ENCODE measurements around the gene ANAPC7. TPM values are rescaled to one million over a fixed set of nuclear protein-coding genes. Genes with fewer than 3 reads are reported as not detected.

Gene ANAPC7
- total RNA-seq, 1 donor from 2014 or later, result 91.8 TPM

DNA sequence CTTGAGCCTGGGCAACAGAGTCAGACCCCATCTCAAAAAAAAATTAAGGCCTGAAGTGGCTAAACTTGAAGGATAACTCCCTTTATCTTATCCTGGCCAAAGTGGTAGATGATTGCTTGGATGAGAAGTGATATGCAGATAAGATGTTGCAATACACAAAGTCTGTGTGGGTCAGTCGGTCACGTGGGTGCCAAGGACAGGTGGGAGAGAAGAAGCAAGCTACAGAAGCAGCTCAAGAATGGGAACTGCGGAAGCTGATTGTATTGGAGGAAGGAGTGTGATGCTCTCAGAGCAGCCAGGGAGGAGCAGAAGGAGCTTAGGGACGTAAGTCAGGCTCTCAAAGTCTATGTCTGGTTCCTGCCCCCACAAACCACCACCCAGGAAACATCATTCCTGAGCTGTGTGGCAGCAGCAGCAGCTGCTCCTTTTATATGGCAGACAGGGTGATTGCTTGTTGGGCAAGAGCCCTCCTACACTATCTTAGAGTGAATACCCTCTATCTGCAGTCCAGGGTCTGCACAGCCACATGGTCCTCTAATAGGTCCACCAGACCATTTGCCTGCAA is 67.9 kb downstream of the ANAPC7 start:
- no peak overlapping the region for H3K27ac Mint-ChIP-seq

DNA sequence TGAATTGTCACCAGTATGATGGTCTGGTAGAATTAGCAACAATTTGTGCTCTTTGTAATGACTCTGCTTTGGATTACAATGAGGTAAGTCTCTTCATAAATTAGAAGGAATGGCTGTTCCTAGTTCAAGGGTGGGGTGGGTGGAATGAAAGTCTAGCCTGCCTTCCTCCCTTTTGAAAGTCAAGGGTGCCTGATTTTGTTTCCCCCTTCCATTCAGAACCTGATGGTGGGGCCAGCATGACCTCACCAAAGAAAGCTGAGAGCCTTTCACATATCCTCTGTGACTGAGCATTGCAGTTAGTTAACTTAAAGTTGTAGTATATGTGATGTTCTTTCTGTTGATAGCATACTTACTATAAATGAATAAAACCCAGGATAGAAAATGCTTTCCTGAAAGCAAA is 70.3 kb downstream of the ANAPC7 start:
- Mint-ChIP-seq H3K9me3 (ENCODE audit: low read depth) (no peaks in the 10 kb centered on the region), H3K27ac (no peak overlapping the region), H3K27me3 (no peaks in the 10 kb centered on the region), H3K4me1 (ENCODE audit: low read depth) (peaks cover 1% of the 10 kb centered on the region), H3K36me3 (ENCODE audit: insufficient read depth) (peaks cover 25% of the 10 kb centered on the region), H3K4me3 (ENCODE audit: low read depth) (no peak overlapping the region)
- no peak for DNase-seq (ENCODE audit: low spot score, unreplicated experiment)
- TF ChIP-seq, protein P1, sequence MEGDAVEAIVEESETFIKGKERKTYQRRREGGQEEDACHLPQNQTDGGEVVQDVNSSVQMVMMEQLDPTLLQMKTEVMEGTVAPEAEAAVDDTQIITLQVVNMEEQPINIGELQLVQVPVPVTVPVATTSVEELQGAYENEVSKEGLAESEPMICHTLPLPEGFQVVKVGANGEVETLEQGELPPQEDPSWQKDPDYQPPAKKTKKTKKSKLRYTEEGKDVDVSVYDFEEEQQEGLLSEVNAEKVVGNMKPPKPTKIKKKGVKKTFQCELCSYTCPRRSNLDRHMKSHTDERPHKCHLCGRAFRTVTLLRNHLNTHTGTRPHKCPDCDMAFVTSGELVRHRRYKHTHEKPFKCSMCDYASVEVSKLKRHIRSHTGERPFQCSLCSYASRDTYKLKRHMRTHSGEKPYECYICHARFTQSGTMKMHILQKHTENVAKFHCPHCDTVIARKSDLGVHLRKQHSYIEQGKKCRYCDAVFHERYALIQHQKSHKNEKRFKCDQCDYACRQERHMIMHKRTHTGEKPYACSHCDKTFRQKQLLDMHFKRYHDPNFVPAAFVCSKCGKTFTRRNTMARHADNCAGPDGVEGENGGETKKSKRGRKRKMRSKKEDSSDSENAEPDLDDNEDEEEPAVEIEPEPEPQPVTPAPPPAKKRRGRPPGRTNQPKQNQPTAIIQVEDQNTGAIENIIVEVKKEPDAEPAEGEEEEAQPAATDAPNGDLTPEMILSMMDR (IDR thresholded peaks at IDR 0.05; ENCODE audit: unreplicated experiment), result no peak

More for the DNA sequence above, 67.9 kb downstream of the ANAPC7 start:
- Mint-ChIP-seq H3K4me3 (ENCODE audit: low read depth) (no peak overlapping the region), H3K36me3 (ENCODE audit: insufficient read depth) (peaks cover 36% of the 10 kb centered on the region), H3K27me3 (no peaks in the 10 kb centered on the region), H3K4me1 (ENCODE audit: low read depth) (peaks cover 10% of the 10 kb centered on the region), H3K9me3 (ENCODE audit: low read depth) (no peaks in the 10 kb centered on the region)
- no peak for DNase-seq (ENCODE audit: low spot score, unreplicated experiment)
- TF ChIP-seq, protein P1 (IDR thresholded peaks at IDR 0.05; ENCODE audit: unreplicated experiment), result no peak

DNA sequence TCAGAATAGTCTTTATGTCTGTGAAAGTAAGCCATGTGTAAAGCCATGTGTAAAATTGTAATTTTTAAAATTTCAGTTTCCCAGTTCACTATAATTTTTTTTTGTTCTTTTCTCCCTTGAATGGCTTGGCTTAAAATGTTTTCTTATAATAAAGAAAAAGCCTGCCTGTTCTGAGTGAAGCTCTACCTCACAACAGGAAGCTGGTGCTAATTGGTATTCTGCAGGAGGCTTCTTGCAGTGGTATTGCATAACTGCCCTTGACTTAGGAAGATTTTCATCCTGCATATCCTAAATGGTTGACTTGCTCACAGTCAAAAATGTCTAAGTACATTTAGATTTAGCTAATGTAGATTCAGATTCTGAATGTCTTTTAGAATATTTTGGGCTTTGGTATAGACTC is 73.0 kb downstream of the ANAPC7 start:
- TF ChIP-seq, protein P1 (IDR thresholded peaks at IDR 0.05; ENCODE audit: unreplicated experiment), result no peak
- DNase-seq (ENCODE audit: low spot score, unreplicated experiment), result no peak
- Mint-ChIP-seq H3K4me1 (ENCODE audit: low read depth) (peaks cover 1% of the 10 kb centered on the region), H3K4me3 (ENCODE audit: low read depth) (no peak overlapping the region), H3K9me3 (ENCODE audit: low read depth) (no peaks in the 10 kb centered on the region), H3K27me3 (no peaks in the 10 kb centered on the region), H3K36me3 (ENCODE audit: insufficient read depth) (peaks cover 29% of the 10 kb centered on the region), H3K27ac (peak overlapping the region; percentile 50)

DNA sequence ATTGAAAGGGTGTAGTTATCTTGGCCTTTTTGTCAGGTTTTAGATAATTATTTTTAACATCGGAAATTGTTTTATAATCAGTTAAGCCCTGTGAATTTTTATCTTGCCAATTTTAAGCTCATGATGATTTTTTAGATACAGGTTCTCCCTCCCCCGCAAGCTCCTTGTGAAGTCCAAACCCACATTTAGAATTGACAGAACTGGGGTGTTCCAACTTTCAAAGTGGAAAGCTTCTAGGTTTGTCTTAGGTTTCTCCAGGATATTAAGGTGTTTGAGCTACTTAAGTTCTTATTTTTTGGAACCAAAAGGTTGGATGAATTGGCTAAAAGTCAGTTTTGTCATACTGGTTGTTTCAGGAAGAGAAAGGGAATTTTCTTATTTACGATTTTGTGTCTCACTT is 73.4 kb downstream of the ANAPC7 start:
- Mint-ChIP-seq H3K27me3 (no peaks in the 10 kb centered on the region), H3K4me1 (ENCODE audit: low read depth) (peaks cover 1% of the 10 kb centered on the region), H3K9me3 (ENCODE audit: low read depth) (no peaks in the 10 kb centered on the region), H3K27ac (peak overlapping the region; percentile 50), H3K4me3 (ENCODE audit: low read depth) (no peak overlapping the region), H3K36me3 (ENCODE audit: insufficient read depth) (peaks cover 27% of the 10 kb centered on the region)
- TF ChIP-seq, protein P1 (IDR thresholded peaks at IDR 0.05; ENCODE audit: unreplicated experiment), result no peak
- DNase-seq (ENCODE audit: low spot score, unreplicated experiment), result no peak

DNA sequence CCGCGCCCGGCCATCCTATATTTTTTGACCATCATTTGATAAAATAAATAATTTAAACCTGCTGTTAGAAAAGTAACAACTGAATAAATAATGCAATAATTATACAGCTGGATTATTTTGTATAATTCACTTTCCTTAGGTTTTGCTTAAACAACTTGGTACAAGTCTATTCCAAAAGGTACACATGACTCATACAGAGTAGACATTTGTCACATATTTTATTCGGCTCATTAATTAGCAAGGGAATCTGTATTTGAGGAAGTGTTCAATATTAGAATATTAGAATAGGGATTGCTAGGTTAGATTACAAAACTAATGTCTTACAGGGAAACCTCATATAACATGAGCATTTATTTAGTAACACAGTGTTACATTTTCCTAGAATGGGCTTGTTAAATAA is 73.8 kb downstream of the ANAPC7 start:
- H3K4me3 Mint-ChIP-seq (ENCODE audit: low read depth), result no peak overlapping the region
- no peak for DNase-seq (ENCODE audit: low spot score, unreplicated experiment)
- peaks cover 27% of the 10 kb centered on the region for H3K36me3 Mint-ChIP-seq (ENCODE audit: insufficient read depth)
- TF ChIP-seq, protein P1 (IDR thresholded peaks at IDR 0.05; ENCODE audit: unreplicated experiment), result no peak
- no peaks in the 10 kb centered on the region for H3K9me3 Mint-ChIP-seq (ENCODE audit: low read depth)
- no peak overlapping the region for H3K27ac Mint-ChIP-seq
- peaks cover 1% of the 10 kb centered on the region for H3K4me1 Mint-ChIP-seq (ENCODE audit: low read depth)
- H3K27me3 Mint-ChIP-seq, result no peaks in the 10 kb centered on the region

Other genes with a start within 250 kb of the ANAPC7 start
- gene ATP2A2, start 122.5 kb downstream of the ANAPC7 start, total RNA-seq, result 167 and 175 TPM in 2 replicates
- gene ARPC3, start 46.6 kb upstream of the ANAPC7 start, total RNA-seq, result 181 and 184 TPM in 2 replicates
- gene GPN3, start 64.5 kb upstream of the ANAPC7 start, total RNA-seq, result 18.7 and 19.8 TPM in 2 replicates
- gene FAM216A, start 65.1 kb upstream of the ANAPC7 start, total RNA-seq, result 5.3 and 6.8 TPM in 2 replicates
- 101 and 102 TPM in 2 replicates for gene VPS29, start 98.4 kb upstream of the ANAPC7 start, total RNA-seq
- gene RAD9B, start 98.6 kb upstream of the ANAPC7 start, total RNA-seq, result 0.24 and 0.33 TPM in 2 replicates
- 13.7 and 15.1 TPM in 2 replicates for gene PPTC7, start 179.6 kb upstream of the ANAPC7 start, total RNA-seq
- 72.6 and 84.0 TPM in 2 replicates for gene TCTN1, start 210.4 kb upstream of the ANAPC7 start, total RNA-seq